CD4-positive, alpha-beta T cell treated with Interleukin-17A for 1 hour (primary cell): ENCODE results near the gene SLC49A4.
"Not testable (repeated sequence)": the region's sequence is repeated elsewhere in the genome, so short reads cannot be mapped to it uniquely, and the experiment has no call there.

ENCODE experiments used
- DNase-seq: peaks from one replicate; pipeline ENCODE4 v3.0.0-alpha.2; 2020

SLC49A4 gene

DNA sequence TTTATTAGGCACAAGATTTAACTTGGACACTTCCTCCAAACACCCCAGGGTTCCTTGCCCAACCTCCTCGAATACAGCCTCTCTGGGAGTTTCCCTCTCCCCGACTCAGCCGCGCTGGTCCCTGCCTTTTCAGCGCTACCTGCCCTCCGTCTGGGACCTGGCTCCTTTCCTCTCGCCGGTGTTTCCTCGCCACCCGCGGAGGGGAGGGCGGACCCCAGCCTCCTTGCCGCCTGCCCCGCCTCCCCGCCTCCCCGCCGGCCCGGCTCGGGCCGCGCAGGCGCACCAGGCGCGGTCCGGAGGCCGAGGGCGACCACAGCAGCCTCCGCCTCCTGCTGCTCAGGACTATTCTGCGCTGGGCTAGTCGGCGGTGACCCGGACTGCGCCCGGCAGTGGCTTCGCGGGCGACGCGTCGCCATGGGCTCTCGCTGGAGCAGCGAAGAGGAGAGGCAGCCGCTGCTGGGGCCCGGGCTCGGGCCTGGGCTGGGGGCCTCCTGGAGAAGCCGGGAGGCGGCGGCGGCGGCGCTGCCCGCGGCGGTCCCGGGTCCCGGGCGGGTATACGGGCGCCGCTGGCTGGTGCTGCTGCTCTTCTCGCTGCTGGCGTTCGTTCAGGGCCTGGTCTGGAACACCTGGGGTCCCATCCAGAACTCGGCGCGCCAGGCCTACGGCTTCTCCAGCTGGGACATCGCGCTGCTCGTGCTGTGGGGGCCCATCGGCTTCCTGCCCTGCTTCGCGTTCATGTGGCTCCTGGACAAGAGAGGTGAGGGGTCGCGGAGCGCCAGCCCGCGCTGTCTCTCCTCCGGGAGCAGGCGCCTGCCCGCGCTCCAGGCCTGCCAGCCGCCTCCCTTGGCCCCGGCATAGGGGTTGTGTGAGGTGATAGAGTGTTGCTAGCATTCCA lies at the start of gene SLC49A4:
Gene SLC49A4, plus strand, starts transcription at position 291 of the 895 bp plus-strand sequence. Its CDS starts 124 bp downstream, at position 415.
- peak; percentile 80 for DNase-seq

DNA sequence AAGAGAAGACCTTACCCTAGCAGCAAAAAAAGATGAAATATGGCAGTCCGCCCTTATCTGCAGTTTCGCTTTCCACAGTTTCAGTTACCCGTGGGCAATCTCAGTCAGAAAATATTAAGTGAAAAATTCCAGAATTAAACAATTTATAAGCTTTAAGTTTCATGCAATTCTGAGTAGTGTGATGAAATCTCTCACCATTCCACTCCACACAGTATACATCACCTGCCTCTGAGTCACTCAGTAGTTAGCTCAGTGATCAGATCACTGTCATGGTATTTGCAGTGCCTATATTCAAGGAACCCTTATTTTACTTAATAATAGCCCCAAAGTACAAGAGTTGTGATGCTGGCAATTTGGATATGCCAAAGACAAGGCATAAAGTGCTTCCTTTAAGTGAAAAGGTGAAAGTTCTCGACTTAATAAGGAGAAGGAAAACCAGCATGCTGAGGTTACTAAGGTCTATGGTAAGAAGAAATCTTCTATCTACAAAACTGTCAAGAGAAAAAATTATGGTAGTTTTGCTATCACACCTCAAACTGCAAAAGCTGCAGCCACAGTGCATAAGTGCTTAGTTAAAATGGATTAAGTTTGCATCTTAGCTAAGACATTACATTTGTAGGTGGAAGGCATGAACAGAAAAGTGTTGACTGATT lies 49.4 kb upstream of the SLC49A4 start:
- DNase-seq = no peak

GRCh38 chr3:122747295-122747694 lies 47.6 kb upstream of the SLC49A4 start:
- not testable (repeated sequence) for DNase-seq

DNA sequence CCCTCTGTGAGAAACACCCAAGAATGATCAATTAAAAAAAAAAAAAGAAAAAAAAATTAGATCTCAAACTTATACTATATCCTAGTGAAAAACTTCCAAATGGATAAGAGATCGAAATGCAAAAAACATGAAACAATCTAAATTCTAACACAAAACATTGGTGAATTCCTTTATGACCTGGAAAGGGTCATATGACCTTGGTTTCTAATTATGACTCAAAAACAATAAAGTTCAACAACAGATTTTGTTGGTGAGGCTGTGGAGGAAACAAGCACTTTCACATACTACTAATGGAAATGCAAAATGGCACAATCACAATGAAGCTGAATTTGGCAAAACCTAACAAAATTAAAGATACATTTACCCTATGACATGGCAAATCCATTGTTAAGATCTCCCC lies 46.5 kb upstream of the SLC49A4 start:
- no peak for DNase-seq

- DNase-seq = peak; percentile 70
Measured at GRCh38 chr3:122754929-122755328, 39.9 kb upstream of the SLC49A4 start.

DNA sequence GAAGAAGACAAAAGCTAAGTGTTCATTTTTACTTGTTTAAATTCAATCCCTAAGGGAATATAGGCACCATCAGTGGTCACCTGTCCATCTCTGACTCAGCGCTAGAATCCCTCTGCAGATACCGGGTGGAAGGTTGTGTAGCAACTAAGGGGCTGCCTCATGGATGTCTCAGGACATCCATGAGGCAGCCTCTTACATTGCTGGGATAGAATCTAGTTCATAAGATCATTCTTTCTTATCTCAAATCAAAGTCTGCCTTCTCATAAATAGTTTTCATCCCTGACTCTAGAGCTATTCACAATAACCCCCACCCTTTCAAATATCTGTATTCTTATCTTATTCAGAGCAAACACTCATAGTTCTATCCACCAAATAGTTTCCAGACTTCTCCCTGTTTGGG lies 39.4 kb upstream of the SLC49A4 start:
- no peak for DNase-seq

- DNase-seq = no peak
Measured at GRCh38 chr3:122758877-122759560, 35.9 kb upstream of the SLC49A4 start.

- DNase-seq = no peak
Measured at GRCh38 chr3:122760453-122761271, 34.2 kb upstream of the SLC49A4 start.

DNA sequence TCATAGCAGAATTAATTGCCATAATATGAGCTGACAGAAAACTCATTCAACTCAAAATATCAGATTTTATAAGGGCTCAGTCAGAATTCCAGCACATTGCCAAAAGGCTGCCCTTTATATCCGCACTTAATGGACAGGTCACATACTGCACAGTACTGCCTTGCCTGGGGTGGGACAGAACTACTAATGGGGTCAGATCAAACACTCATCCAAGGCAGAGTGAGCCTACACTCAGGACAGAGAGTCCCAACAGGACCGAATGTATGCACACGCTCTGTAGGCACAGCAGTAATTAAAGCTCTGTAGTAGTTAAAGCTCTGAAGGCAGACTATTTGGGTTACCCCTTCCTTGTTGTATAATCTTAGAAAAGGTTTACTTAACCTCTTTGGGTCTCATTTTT lies 28.4 kb upstream of the SLC49A4 start:
- DNase-seq = no peak

DNA sequence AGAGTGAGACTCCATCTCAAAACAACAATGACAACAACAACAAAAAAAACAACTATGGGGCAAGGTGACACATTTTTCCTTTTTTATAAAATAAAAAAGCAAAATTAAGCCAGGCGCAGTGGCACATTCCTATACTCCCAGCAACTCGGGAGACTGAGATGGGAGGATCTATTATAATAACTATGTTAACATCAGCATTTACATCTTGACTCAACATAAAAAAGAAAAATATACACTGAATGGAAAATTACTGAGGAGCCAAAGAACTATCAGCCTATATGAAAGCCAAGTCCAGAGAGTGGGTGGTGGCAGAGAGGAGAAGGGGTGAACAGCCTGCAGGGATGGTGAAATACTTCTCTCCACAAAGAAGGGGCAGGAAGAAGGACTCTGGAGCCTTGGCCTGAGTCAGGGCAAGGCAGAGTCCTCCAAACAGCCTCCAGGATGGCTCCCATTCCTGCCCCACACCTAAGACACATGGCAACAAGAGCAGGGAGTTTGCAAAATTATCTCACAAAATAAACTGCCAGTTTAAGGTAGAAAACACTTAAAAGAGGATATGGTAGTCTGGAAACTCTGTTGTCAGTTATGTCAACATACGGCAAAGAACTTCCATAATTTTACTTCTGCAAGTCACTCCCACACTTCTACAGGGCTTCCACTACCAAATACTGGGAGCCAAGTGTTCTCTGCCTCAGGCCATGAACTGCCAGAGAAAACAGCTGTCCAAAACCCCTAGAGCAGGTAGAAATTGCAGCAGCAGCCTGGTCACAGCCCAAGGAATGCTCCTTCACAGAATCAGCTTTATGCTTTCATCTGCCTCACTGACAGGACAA lies 27.1 kb upstream of the SLC49A4 start:
- DNase-seq = no peak

DNA sequence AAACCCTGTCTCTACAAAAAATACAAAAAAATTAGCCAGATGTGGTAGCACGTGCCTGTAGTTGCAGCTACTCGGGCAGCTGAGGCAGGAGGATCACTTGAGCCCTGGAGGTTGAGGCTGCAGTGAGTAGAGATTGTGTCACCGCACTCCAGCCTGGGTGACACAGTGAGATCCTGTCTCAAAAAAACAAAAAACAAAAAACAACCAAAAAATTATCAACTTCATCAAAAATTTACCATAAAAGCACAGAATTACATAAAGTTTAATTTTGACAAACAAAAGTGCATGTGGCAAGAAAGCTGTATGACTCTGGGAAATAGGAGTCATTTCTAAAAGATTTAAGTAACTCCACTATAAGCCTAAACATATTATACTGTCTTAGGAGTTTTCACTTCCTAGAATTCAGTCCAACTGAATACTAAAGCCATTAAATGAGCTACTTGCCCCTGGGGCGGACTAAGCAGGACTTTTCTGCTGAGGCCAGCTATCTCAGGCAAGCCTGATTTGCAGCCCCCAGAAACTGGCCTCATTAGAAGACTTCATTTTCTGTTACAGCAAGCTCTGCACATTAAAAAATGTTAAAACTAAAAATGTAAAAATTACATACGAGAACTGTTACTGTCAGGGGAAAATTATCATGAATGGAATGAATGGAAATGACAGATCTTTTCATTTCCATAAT lies 24.2 kb upstream of the SLC49A4 start:
- DNase-seq = no peak

DNA sequence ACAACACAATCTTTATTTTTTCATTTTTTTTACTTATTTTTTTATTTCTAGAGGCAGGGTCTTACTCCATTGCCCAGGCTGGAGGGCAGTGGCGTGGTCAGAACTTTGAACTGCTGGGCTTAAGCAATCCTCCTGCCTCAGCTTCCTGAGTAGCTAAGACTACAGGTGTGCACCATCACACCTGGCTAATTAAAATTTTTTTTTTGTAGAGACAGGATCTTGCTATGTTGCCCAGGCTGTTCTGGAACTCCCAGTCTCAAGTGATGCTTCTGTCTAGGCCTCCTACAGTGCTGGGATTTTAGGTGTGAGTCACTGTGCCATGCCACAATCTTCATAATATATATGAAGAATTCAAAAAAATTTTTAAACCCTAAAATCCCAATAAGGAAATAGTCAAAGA lies 22.0 kb upstream of the SLC49A4 start:
- DNase-seq = no peak

DNA sequence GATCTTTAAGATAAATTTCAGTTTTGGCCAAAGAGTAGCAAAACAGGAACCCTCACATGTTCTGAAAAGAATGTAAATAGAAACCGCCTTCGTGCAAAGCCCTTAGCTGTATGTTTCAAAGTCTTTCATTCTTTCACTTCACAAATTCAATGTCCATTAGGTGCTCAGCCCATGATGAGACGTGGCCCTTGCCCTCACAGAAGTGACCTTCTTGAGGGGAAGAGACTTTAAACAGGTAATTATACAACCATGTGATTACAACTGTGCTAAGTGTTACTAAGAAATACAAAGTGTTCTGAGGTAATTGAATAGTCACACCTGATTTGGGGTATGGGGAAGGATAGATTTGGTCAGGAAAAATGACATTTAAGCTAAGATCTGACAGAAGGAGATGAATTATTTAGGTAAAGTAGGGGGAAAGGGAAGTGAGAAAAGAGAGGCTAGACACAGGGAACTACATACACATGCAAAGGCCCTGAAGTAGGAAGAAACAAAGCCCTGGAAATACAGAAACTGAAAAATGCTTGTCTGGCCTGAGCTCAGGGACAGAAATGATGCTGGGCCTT lies 20.8 kb upstream of the SLC49A4 start:
- no peak for DNase-seq

DNA sequence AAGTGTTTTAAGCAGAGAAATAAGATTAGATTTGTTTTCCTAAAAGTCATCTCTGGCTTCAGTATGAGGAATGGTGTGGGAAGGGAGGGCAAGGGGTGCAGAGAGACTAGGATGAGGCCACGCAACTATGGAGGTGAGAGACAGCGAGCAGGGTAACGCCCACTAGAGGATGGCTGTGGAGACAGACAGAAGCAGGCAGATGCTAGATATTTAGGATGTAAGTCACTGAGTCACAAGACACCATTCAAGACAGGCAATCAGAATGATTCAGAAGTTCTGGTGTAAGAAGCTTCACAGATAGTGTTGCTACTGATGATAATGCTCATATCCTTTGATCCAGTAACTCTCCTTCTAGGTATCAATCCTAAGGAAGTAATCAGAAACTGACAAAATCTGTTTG lies 20.3 kb upstream of the SLC49A4 start:
- DNase-seq = no peak

DNA sequence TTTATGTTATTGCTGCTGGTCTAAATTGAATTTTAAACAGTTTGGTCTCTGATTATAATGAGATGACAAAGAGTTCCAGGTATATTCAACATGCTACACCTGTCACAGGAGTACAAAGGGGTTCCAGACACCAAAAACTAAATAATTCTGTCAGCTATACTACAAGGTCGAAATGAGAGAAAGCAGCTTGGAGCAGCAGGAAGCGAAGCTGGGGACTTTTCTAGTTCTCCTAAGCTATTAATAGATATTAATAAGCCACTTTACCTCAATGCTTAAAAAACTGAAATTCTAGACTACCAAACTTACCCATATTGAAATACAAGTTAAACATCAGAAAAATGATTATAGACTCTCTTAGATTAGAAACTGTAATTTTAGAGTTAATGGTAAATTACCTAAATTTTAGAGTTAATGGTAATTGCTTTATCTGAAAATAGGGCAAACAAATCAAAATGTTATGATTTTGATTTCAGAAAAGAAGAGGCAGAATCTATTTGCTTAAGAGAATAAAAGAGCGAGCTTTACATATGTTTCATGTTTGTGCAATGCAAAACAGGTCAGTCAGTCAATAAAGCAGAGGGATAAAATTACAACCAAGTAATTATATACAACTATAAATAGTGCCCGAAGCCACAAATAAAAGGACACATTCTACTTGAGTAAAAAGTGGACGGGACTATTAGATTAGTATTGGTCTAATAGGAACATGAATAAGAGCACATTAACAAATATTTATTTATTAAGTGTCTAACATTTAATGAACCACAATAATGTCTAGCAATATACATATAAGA lies 18.0 kb upstream of the SLC49A4 start:
- DNase-seq = no peak

GRCh38 chr3:122777563-122777962 lies 17.3 kb upstream of the SLC49A4 start:
- DNase-seq = no peak

GRCh38 chr3:122782804-122783203 lies 12.1 kb upstream of the SLC49A4 start:
- no peak for DNase-seq

GRCh38 chr3:122784436-122784835 lies 10.4 kb upstream of the SLC49A4 start:
- DNase-seq = no peak

DNA sequence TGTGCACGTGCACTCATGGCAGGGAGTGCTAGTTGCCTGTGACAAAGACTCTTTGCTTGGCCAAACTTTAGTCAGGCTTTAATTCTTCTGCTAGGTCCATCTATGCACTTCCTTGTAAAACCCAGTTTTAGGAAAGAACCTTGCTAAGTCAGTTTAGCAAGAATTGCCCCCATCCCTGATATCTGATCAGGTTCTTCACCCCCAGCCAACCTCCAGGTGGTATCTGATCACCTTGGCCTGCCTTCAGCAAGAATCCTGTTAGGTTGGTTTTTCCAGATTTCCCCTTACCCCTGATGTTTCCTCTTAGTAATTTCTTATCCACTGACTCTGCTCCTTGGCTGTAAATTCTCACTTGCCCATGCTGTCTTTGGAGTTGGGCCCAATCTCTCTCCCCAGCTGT lies 9.6 kb upstream of the SLC49A4 start:
- no peak for DNase-seq

DNA sequence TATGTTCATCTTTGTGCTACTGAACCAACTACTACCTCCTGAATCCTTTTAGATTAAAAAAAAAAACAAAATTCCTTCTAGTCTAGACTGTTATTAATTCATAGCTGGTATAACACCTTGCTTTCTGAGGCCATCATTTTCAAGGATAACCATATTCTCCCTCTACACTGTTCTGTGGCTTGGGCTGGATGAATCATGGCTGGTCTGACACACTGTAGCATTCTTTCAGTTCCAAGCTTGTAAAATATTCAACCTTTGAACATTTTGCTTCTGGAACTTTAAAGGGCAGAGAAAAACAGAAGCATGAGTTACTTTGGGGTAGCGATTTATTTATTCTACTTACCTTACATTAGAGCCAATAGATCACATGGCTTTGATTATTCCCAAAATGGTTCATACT lies 8.8 kb upstream of the SLC49A4 start:
- DNase-seq = no peak
